ENCODE results near the gene ATP11B.
A peak's percentile ranks its signal among the peaks of the same experiment; 100 is the strongest.

ATP11B gene

GRCh38 chr3:182896553-182896952 is 103.2 kb downstream of the ATP11B start:
- Mint-ChIP-seq H3K4me1 (no peaks in the 10 kb centered on the region), H3K27ac (no peak overlapping the region), H3K36me3 (peaks cover 9% of the 10 kb centered on the region), H3K27me3 (no peaks in the 10 kb centered on the region), H3K9me3 (no peaks in the 10 kb centered on the region), H3K4me3 (no peak overlapping the region)
- no peak for DNase-seq (ENCODE audit: low spot score in 2 of 2)
- no peak for ATAC-seq (ENCODE audit: low read depth)

GRCh38 chr3:182902236-182902635 is 108.9 kb downstream of the ATP11B start:
- ATAC-seq (ENCODE audit: low read depth) = no peak
- Mint-ChIP-seq H3K9me3 (no peaks in the 10 kb centered on the region), H3K4me1 (no peaks in the 10 kb centered on the region), H3K27ac (no peak overlapping the region), H3K36me3 (peaks cover 17% of the 10 kb centered on the region), H3K27me3 (no peaks in the 10 kb centered on the region), H3K4me3 (no peak overlapping the region)
- no peak for DNase-seq (ENCODE audit: low spot score in 2 of 2)

GRCh38 chr3:182904164-182904563 is 110.9 kb downstream of the ATP11B start:
- Mint-ChIP-seq H3K36me3 (peaks cover 18% of the 10 kb centered on the region), H3K27ac (no peak overlapping the region), H3K4me3 (no peak overlapping the region), H3K27me3 (no peaks in the 10 kb centered on the region), H3K9me3 (no peaks in the 10 kb centered on the region), H3K4me1 (no peaks in the 10 kb centered on the region)
- ATAC-seq (ENCODE audit: low read depth) = peak; percentile 27
- no peak for DNase-seq (ENCODE audit: low spot score in 2 of 2)

- Mint-ChIP-seq H3K4me3 (no peak overlapping the region), H3K27ac (no peak overlapping the region), H3K9me3 (no peaks in the 10 kb centered on the region), H3K27me3 (no peaks in the 10 kb centered on the region), H3K36me3 (peaks cover 18% of the 10 kb centered on the region), H3K4me1 (no peaks in the 10 kb centered on the region)
- no peak for DNase-seq (ENCODE audit: low spot score in 2 of 2)
- no peak for ATAC-seq (ENCODE audit: low read depth)
Measured at GRCh38 chr3:182905623-182906022, 112.3 kb downstream of the ATP11B start.

- no peak for ATAC-seq (ENCODE audit: low read depth)
- Mint-ChIP-seq H3K27ac (peak overlapping the region; percentile 9), H3K4me1 (no peaks in the 10 kb centered on the region), H3K9me3 (no peaks in the 10 kb centered on the region), H3K4me3 (no peak overlapping the region), H3K27me3 (no peaks in the 10 kb centered on the region), H3K36me3 (peaks cover 18% of the 10 kb centered on the region)
- no peak for DNase-seq (ENCODE audit: low spot score in 2 of 2)
Measured at GRCh38 chr3:182906036-182906435, 112.7 kb downstream of the ATP11B start.

GRCh38 chr3:182908471-182908870 is 115.2 kb downstream of the ATP11B start:
- H3K27ac Mint-ChIP-seq = no peak overlapping the region
- ATAC-seq (ENCODE audit: low read depth) (no peak), DNase-seq (ENCODE audit: low spot score in 2 of 2) (no peak)
- no peaks in the 10 kb centered on the region for H3K27me3 Mint-ChIP-seq
- peaks cover 18% of the 10 kb centered on the region for H3K36me3 Mint-ChIP-seq
- H3K9me3 Mint-ChIP-seq = no peaks in the 10 kb centered on the region
- no peak overlapping the region for H3K4me3 Mint-ChIP-seq
- no peaks in the 10 kb centered on the region for H3K4me1 Mint-ChIP-seq

GRCh38 chr3:182909318-182910040 is 116.2 kb downstream of the ATP11B start:
- peaks cover 23% of the 10 kb centered on the region for H3K36me3 Mint-ChIP-seq
- H3K4me3 Mint-ChIP-seq = no peak overlapping the region
- peaks cover 2% of the 10 kb centered on the region for H3K4me1 Mint-ChIP-seq
- DNase-seq (ENCODE audit: low spot score in 2 of 2) = no peak
- no peak overlapping the region for H3K27ac Mint-ChIP-seq
- H3K9me3 Mint-ChIP-seq = no peaks in the 10 kb centered on the region
- no peaks in the 10 kb centered on the region for H3K27me3 Mint-ChIP-seq
- ATAC-seq (ENCODE audit: low read depth) = no peak

- Mint-ChIP-seq H3K36me3 (peaks cover 21% of the 10 kb centered on the region), H3K4me3 (no peak overlapping the region), H3K27me3 (no peaks in the 10 kb centered on the region), H3K9me3 (no peaks in the 10 kb centered on the region), H3K27ac (peak overlapping the region; percentile 53), H3K4me1 (peaks cover 2% of the 10 kb centered on the region)
- ATAC-seq (ENCODE audit: low read depth) (no peak), DNase-seq (ENCODE audit: low spot score in 2 of 2) (no peak)
Measured at GRCh38 chr3:182910936-182911781, 117.9 kb downstream of the ATP11B start.

- Mint-ChIP-seq H3K9me3 (no peaks in the 10 kb centered on the region), H3K36me3 (peaks cover 18% of the 10 kb centered on the region), H3K4me3 (no peak overlapping the region), H3K4me1 (peaks cover 2% of the 10 kb centered on the region), H3K27ac (no peak overlapping the region), H3K27me3 (no peaks in the 10 kb centered on the region)
- ATAC-seq (ENCODE audit: low read depth) (no peak), DNase-seq (ENCODE audit: low spot score in 2 of 2) (no peak)
Measured at GRCh38 chr3:182911782-182912111, 118.4 kb downstream of the ATP11B start.

- H3K36me3 Mint-ChIP-seq = peaks cover 18% of the 10 kb centered on the region
- no peak overlapping the region for H3K27ac Mint-ChIP-seq
- no peak overlapping the region for H3K4me3 Mint-ChIP-seq
- ATAC-seq (ENCODE audit: low read depth) (no peak), DNase-seq (ENCODE audit: low spot score in 2 of 2) (no peak)
- peaks cover 2% of the 10 kb centered on the region for H3K4me1 Mint-ChIP-seq
- H3K27me3 Mint-ChIP-seq = no peaks in the 10 kb centered on the region
- no peaks in the 10 kb centered on the region for H3K9me3 Mint-ChIP-seq
Measured at GRCh38 chr3:182912474-182912873, 119.2 kb downstream of the ATP11B start.

GRCh38 chr3:182913889-182914288 is 120.6 kb downstream of the ATP11B start:
- peaks cover 16% of the 10 kb centered on the region for H3K36me3 Mint-ChIP-seq
- H3K9me3 Mint-ChIP-seq = no peaks in the 10 kb centered on the region
- H3K27me3 Mint-ChIP-seq = no peaks in the 10 kb centered on the region
- ATAC-seq (ENCODE audit: low read depth) (no peak), DNase-seq (ENCODE audit: low spot score in 2 of 2) (no peak)
- H3K4me1 Mint-ChIP-seq = peaks cover 2% of the 10 kb centered on the region
- no peak overlapping the region for H3K27ac Mint-ChIP-seq
- no peak overlapping the region for H3K4me3 Mint-ChIP-seq

- Mint-ChIP-seq H3K9me3 (no peaks in the 10 kb centered on the region), H3K27ac (no peak overlapping the region), H3K4me1 (peaks cover 2% of the 10 kb centered on the region), H3K4me3 (no peak overlapping the region), H3K36me3 (peaks cover 16% of the 10 kb centered on the region), H3K27me3 (no peaks in the 10 kb centered on the region)
- ATAC-seq (ENCODE audit: low read depth) (no peak), DNase-seq (ENCODE audit: low spot score in 2 of 2) (no peak)
Measured at GRCh38 chr3:182914341-182914740, 121.0 kb downstream of the ATP11B start.

- H3K36me3 Mint-ChIP-seq = peaks cover 17% of the 10 kb centered on the region
- H3K27me3 Mint-ChIP-seq = no peaks in the 10 kb centered on the region
- H3K27ac Mint-ChIP-seq = no peak overlapping the region
- no peaks in the 10 kb centered on the region for H3K9me3 Mint-ChIP-seq
- ATAC-seq (ENCODE audit: low read depth) (no peak), DNase-seq (ENCODE audit: low spot score in 2 of 2) (no peak)
- peaks cover 2% of the 10 kb centered on the region for H3K4me1 Mint-ChIP-seq
- no peak overlapping the region for H3K4me3 Mint-ChIP-seq
Measured at GRCh38 chr3:182917134-182917533, 123.8 kb downstream of the ATP11B start.

GRCh38 chr3:182919866-182920357 is 126.6 kb downstream of the ATP11B start:
- no peak for DNase-seq (ENCODE audit: low spot score in 2 of 2)
- peaks cover 9% of the 10 kb centered on the region for H3K36me3 Mint-ChIP-seq
- no peak overlapping the region for H3K27ac Mint-ChIP-seq

More at GRCh38 chr3:182919866-182920357, 126.6 kb downstream of the ATP11B start:
- no peaks in the 10 kb centered on the region for H3K9me3 Mint-ChIP-seq
- no peaks in the 10 kb centered on the region for H3K27me3 Mint-ChIP-seq
- peaks cover 2% of the 10 kb centered on the region for H3K4me1 Mint-ChIP-seq
- no peak for ATAC-seq (ENCODE audit: low read depth)
- no peak overlapping the region for H3K4me3 Mint-ChIP-seq
